Lower leg skin (tissue), 4 donors: ENCODE results near the gene NCAPG2. TPM values are rescaled to one million over a fixed set of nuclear protein-coding genes. Genes with fewer than 3 reads are reported as not detected.

Experiments
- DNase-seq, 2 donors: peaks; one replicate each; pipeline ENCODE4 v3.0.0-alpha.2; 2019; ENCODE audit warnings: low spot score in 2 of 2
- H3K4me3 ChIP-seq: fragments of 200-600 bp; sonication (generic); 2 replicates; pipeline ENCODE4 v1.5.1; 2017; ENCODE audit warnings: mild to moderate bottlenecking, low read depth; ENCODE audit not compliant: poor library complexity, severe bottlenecking
- CTCF ChIP-seq, 3 donors: fragments of 450-650 bp; IDR thresholded peaks; one replicate each; pipeline ENCODE4 v1.5.1; 2016; ENCODE audit warnings: antibody characterized with exemption in 3 of 3, mild to moderate bottlenecking in 3 of 3, moderate library complexity in 2 of 3
- POLR2A ChIP-seq, 2 donors: fragments of 450-650 bp; IDR thresholded peaks; one replicate each; pipeline ENCODE4 v1.6.1; 2016 to 2017; ENCODE audit warnings: antibody characterized with exemption in 2 of 2, mild to moderate bottlenecking in 1 of 2, moderate library complexity in 1 of 2
- WGBS, 2 donors: methylation state at CpG; one replicate each; pipeline ENCODE4 v1.1.5; 2018; 5-methylcytosine and 5-hydroxymethylcytosine counted together
- intact Hi-C: fragments of 100-400 bp; cut with DNase I; formaldehyde crosslinking; loops from one replicate; pipeline ENCODE4 v1.15.0; 2023; ENCODE audit warnings: low total_unique reads
- total RNA-seq, 4 donors: library from RNA; depleted of rRNA; stranded (reverse); fragments of >200 nt; gene quantifications; one replicate each; pipeline ENCODE4 v1.1.0, GENCODE V29; 2016

Gene NCAPG2
- total RNA-seq, 4 donors from 2014 or later: 5.2 to 9.7 (median 6.1) TPM

GRCh38 chr7:158647475-158647792 lies 57.2 kb downstream of the NCAPG2 start:
- no peak for TF ChIP-seq POLR2A (IDR thresholded peaks at IDR 0.05)
- no peak for TF ChIP-seq CTCF (IDR thresholded peaks at IDR 0.05)
- intact Hi-C loops: no loop called here
- DNase-seq: no peak
- WGBS, 2 donors: 81% methylated on average over 2 of the region's 2 CpGs
- H3K4me3 ChIP-seq: no peak overlapping the region

GRCh38 chr7:158646766-158647474 lies 57.7 kb downstream of the NCAPG2 start:
- H3K4me3 ChIP-seq: no peak overlapping the region
- TF ChIP-seq CTCF (IDR thresholded peaks at IDR 0.05) (no peak), POLR2A (IDR thresholded peaks at IDR 0.05) (no peak)
- DNase-seq: no peak
- intact Hi-C loops: no loop called here
- WGBS, 2 donors: 90 to 91% methylated on average over 7 of the region's 7 CpGs

- DNase-seq: no peak
- TF ChIP-seq CTCF (IDR thresholded peaks at IDR 0.05) (no peak), POLR2A (IDR thresholded peaks at IDR 0.05) (no peak)
- WGBS, 2 donors: 83 to 85% methylated on average over 4 of the region's 4 CpGs
- no peak overlapping the region for H3K4me3 ChIP-seq
- intact Hi-C loops: no loop called here
Observed at GRCh38 chr7:158645842-158646241, 58.8 kb downstream of the NCAPG2 start.

GRCh38 chr7:158642149-158642548 lies 62.5 kb downstream of the NCAPG2 start:
- WGBS, 2 donors: 96 to 99% methylated on average over 4 of the region's 4 CpGs

GRCh38 chr7:158638001-158638400 lies 66.6 kb downstream of the NCAPG2 start:
- TF ChIP-seq CTCF (IDR thresholded peaks at IDR 0.05) (no peak), POLR2A (IDR thresholded peaks at IDR 0.05) (no peak)
- no peak for DNase-seq
- H3K4me3 ChIP-seq: no peak overlapping the region
- 78 to 94% methylated on average over 7 of the region's 7 CpGs for WGBS, 2 donors
- intact Hi-C loops: no loop called here

More at GRCh38 chr7:158642149-158642548, 62.5 kb downstream of the NCAPG2 start:
- DNase-seq: no peak
- TF ChIP-seq CTCF (IDR thresholded peaks at IDR 0.05): no peak
- no peak for TF ChIP-seq POLR2A (IDR thresholded peaks at IDR 0.05)
- intact Hi-C loops: no loop called here
- H3K4me3 ChIP-seq: no peak overlapping the region
